ENCODE results near the gene LARGE2. TPM values are rescaled to one million over a fixed set of nuclear protein-coding genes. Genes with fewer than 3 reads are reported as not detected.

LARGE2 gene
- total RNA-seq, 2 experiments from 2014 or later: 0.75 to 1.1 TPM

GRCh38 chr11:45933846-45934579 lies 11.6 kb downstream of the LARGE2 start:
- Mint-ChIP-seq H3K27me3 (no peaks in the 10 kb centered on the region), H3K4me3 (no peak overlapping the region), H3K4me1 (peaks cover 18% of the 10 kb centered on the region), H3K9me3 (ENCODE audit: low read depth) (no peaks in the 10 kb centered on the region), H3K27ac (no peak overlapping the region), H3K36me3 (ENCODE audit: low read depth) (peaks cover 13% of the 10 kb centered on the region)
- DNase-seq (no peak), ATAC-seq (no peak)
- intact Hi-C loops (cut with DNase I, micrococcal nuclease): no loop called here
- POLR2A ChIA-PET: no interaction called here
- CTCF ChIA-PET: no interaction called here

- POLR2A ChIA-PET: no interaction called here
These were observed 12.3 kb downstream of the LARGE2 start for GRCh38 chr11:45934580-45935318.

GRCh38 chr11:45935349-45936064 lies 13.1 kb downstream of the LARGE2 start:
- no peaks in the 10 kb centered on the region for H3K27me3 Mint-ChIP-seq
- H3K4me1 Mint-ChIP-seq: peaks cover 8% of the 10 kb centered on the region
- H3K27ac Mint-ChIP-seq: no peak overlapping the region
- intact Hi-C loops (cut with DNase I, micrococcal nuclease): no loop called here
- H3K36me3 Mint-ChIP-seq (ENCODE audit: low read depth): peaks cover 13% of the 10 kb centered on the region
- CTCF ChIA-PET: interaction anchor here (0.7 kb wide), 1 partner anchor 682 kb away, joined by 6 read pairs; the partner anchor contains the start of gene ATG13
- DNase-seq: no peak
- H3K4me3 Mint-ChIP-seq: no peak overlapping the region
- ATAC-seq: no peak
- no peaks in the 10 kb centered on the region for H3K9me3 Mint-ChIP-seq (ENCODE audit: low read depth)
- POLR2A ChIA-PET: no interaction called here

More at GRCh38 chr11:45934580-45935318, 12.3 kb downstream of the LARGE2 start:
- ATAC-seq (no peak), DNase-seq (no peak)
- intact Hi-C loops (cut with DNase I, micrococcal nuclease): no loop called here
- Mint-ChIP-seq H3K4me1 (peaks cover 16% of the 10 kb centered on the region), H3K27me3 (no peaks in the 10 kb centered on the region), H3K4me3 (no peak overlapping the region), H3K36me3 (ENCODE audit: low read depth) (peaks cover 13% of the 10 kb centered on the region), H3K27ac (no peak overlapping the region), H3K9me3 (ENCODE audit: low read depth) (no peaks in the 10 kb centered on the region)
- CTCF ChIA-PET: interaction anchor here (0.7 kb wide), 1 partner anchor 683 kb away, joined by 6 read pairs; the partner anchor contains the start of gene ATG13

GRCh38 chr11:45936511-45937054 lies 14.1 kb downstream of the LARGE2 start:
- CTCF ChIA-PET: no interaction called here
- Mint-ChIP-seq H3K36me3 (ENCODE audit: low read depth) (peaks cover 13% of the 10 kb centered on the region), H3K9me3 (ENCODE audit: low read depth) (no peaks in the 10 kb centered on the region), H3K4me1 (peaks cover 3% of the 10 kb centered on the region), H3K27ac (no peak overlapping the region), H3K27me3 (no peaks in the 10 kb centered on the region), H3K4me3 (no peak overlapping the region)
- DNase-seq (no peak), ATAC-seq (no peak)
- POLR2A ChIA-PET: no interaction called here
- intact Hi-C loops (cut with DNase I, micrococcal nuclease): no loop called here

GRCh38 chr11:45937916-45938315 lies 15.5 kb downstream of the LARGE2 start:
- no peaks in the 10 kb centered on the region for H3K9me3 Mint-ChIP-seq (ENCODE audit: low read depth)
- CTCF ChIA-PET: no interaction called here
- H3K4me1 Mint-ChIP-seq: peaks cover 2% of the 10 kb centered on the region
- DNase-seq: no peak
- peaks cover 13% of the 10 kb centered on the region for H3K36me3 Mint-ChIP-seq (ENCODE audit: low read depth)
- no peak overlapping the region for H3K27ac Mint-ChIP-seq
- ATAC-seq: no peak
- POLR2A ChIA-PET: no interaction called here
- no peak overlapping the region for H3K4me3 Mint-ChIP-seq
- intact Hi-C loops (cut with DNase I, micrococcal nuclease): no loop called here
- no peaks in the 10 kb centered on the region for H3K27me3 Mint-ChIP-seq

GRCh38 chr11:45939836-45940235 lies 17.4 kb downstream of the LARGE2 start:
- DNase-seq (no peak), ATAC-seq (no peak)
- H3K4me3 Mint-ChIP-seq: no peak overlapping the region
- H3K27ac Mint-ChIP-seq: no peak overlapping the region
- H3K27me3 Mint-ChIP-seq: no peaks in the 10 kb centered on the region
- intact Hi-C loops (cut with DNase I, micrococcal nuclease): no loop called here
- H3K4me1 Mint-ChIP-seq: peaks cover 2% of the 10 kb centered on the region
- ChIA-PET POLR2A (no interaction called here), CTCF (interaction anchor here (0.6 to 0.7 kb wide), 2 partner anchors 58 to 63 kb away, joined by 3 read pairs; no protein-coding TSS in a partner anchor)
- no peaks in the 10 kb centered on the region for H3K9me3 Mint-ChIP-seq (ENCODE audit: low read depth)
- peaks cover 10% of the 10 kb centered on the region for H3K36me3 Mint-ChIP-seq (ENCODE audit: low read depth)

- ATAC-seq: peak; percentile 85
- Mint-ChIP-seq H3K4me3 (no peak overlapping the region), H3K27me3 (no peaks in the 10 kb centered on the region), H3K27ac (peak overlapping the region; percentile 63), H3K4me1 (peaks cover 2% of the 10 kb centered on the region), H3K36me3 (ENCODE audit: low read depth) (peaks cover 17% of the 10 kb centered on the region), H3K9me3 (ENCODE audit: low read depth) (no peaks in the 10 kb centered on the region)
- no peak for DNase-seq
- ChIA-PET CTCF (interaction anchor here (0.6 to 2.6 kb wide), 5 partner anchors 11 to 549 kb away, joined by 3 to 14 read pairs (median 4); no protein-coding TSS in a partner anchor), POLR2A (interaction anchor here (0.5 to 0.7 kb wide), 2 partner anchors 18 to 40 kb away, joined by 3 read pairs; no protein-coding TSS in a partner anchor)
- intact Hi-C loops (cut with DNase I, micrococcal nuclease): no loop called here
These were observed 18.8 kb downstream of the LARGE2 start for GRCh38 chr11:45941285-45941684.

GRCh38 chr11:45942381-45942780 lies 19.9 kb downstream of the LARGE2 start:
- intact Hi-C loops (cut with DNase I, micrococcal nuclease): no loop called here
- no peak overlapping the region for H3K4me3 Mint-ChIP-seq
- CTCF ChIA-PET: interaction anchor here (1.0 to 2.6 kb wide), 5 partner anchors 10 to 553 kb away, joined by 3 to 14 read pairs (median 5); no protein-coding TSS in a partner anchor
- H3K9me3 Mint-ChIP-seq (ENCODE audit: low read depth): no peaks in the 10 kb centered on the region
- POLR2A ChIA-PET: no interaction called here
- ATAC-seq (no peak), DNase-seq (no peak)
- H3K27ac Mint-ChIP-seq: no peak overlapping the region
- no peaks in the 10 kb centered on the region for H3K27me3 Mint-ChIP-seq
- H3K4me1 Mint-ChIP-seq: peaks cover 2% of the 10 kb centered on the region
- H3K36me3 Mint-ChIP-seq (ENCODE audit: low read depth): peaks cover 12% of the 10 kb centered on the region

- H3K27me3 Mint-ChIP-seq: no peaks in the 10 kb centered on the region
- H3K36me3 Mint-ChIP-seq (ENCODE audit: low read depth): peaks cover 14% of the 10 kb centered on the region
- DNase-seq (no peak), ATAC-seq (no peak)
- intact Hi-C loops (cut with DNase I, micrococcal nuclease): no loop called here
- ChIA-PET CTCF (interaction anchor here (1.4 kb wide), 1 partner anchor 21 kb away, joined by 4 read pairs; no protein-coding TSS in a partner anchor), POLR2A (no interaction called here)
- H3K4me1 Mint-ChIP-seq: peaks cover 2% of the 10 kb centered on the region
- H3K27ac Mint-ChIP-seq: no peak overlapping the region
- H3K9me3 Mint-ChIP-seq (ENCODE audit: low read depth): no peaks in the 10 kb centered on the region
- H3K4me3 Mint-ChIP-seq: no peak overlapping the region
These were observed 23.0 kb downstream of the LARGE2 start for GRCh38 chr11:45945397-45945999.

- no peaks in the 10 kb centered on the region for H3K9me3 Mint-ChIP-seq (ENCODE audit: low read depth)
- CTCF ChIA-PET: interaction anchor here (0.8 to 1.0 kb wide), 3 partner anchors 11 to 59 kb away, joined by 3 to 4 read pairs (median 4); no protein-coding TSS in a partner anchor
- H3K27me3 Mint-ChIP-seq: no peaks in the 10 kb centered on the region
- DNase-seq: no peak
- no peak overlapping the region for H3K27ac Mint-ChIP-seq
- H3K4me1 Mint-ChIP-seq: no peaks in the 10 kb centered on the region
- intact Hi-C loops (cut with DNase I, micrococcal nuclease): no loop called here
- no peak for ATAC-seq
- POLR2A ChIA-PET: no interaction called here
- peaks cover 16% of the 10 kb centered on the region for H3K36me3 Mint-ChIP-seq (ENCODE audit: low read depth)
- H3K4me3 Mint-ChIP-seq: no peak overlapping the region
These were observed 25.4 kb downstream of the LARGE2 start for GRCh38 chr11:45947885-45948284.

GRCh38 chr11:45948356-45948755 lies 25.9 kb downstream of the LARGE2 start:
- Mint-ChIP-seq H3K36me3 (ENCODE audit: low read depth) (peaks cover 18% of the 10 kb centered on the region), H3K4me3 (no peak overlapping the region), H3K9me3 (ENCODE audit: low read depth) (no peaks in the 10 kb centered on the region), H3K4me1 (no peaks in the 10 kb centered on the region), H3K27me3 (no peaks in the 10 kb centered on the region), H3K27ac (peak overlapping the region; percentile 61)
- no peak for ATAC-seq
- CTCF ChIA-PET: interaction anchor here (0.8 to 1.0 kb wide), 3 partner anchors 11 to 58 kb away, joined by 3 to 4 read pairs (median 4); no protein-coding TSS in a partner anchor
- POLR2A ChIA-PET: no interaction called here
- DNase-seq: no peak
- intact Hi-C loops (cut with DNase I, micrococcal nuclease): no loop called here
